H1 (cell line): Measurements from ENCODE around the gene C20orf202.

Source experiments
- JUND ChIP-seq: IDR thresholded peaks from 2 replicates; pipeline ENCODE4 v1.6.1; 2011; ENCODE audit warnings: mild to moderate bottlenecking, improper control_type of control experiment, low read length
- POLR2AphosphoS5 ChIP-seq: IDR thresholded peaks from 2 replicates; pipeline ENCODE4 v1.6.1; 2011; ENCODE audit warnings: low read depth, low read length
- TF ChIP-seq, protein P1 (sequence below), 3 experiments: IDR thresholded peaks; 1 replicate in 2 of 3; 2 replicates in 1 of 3; pipeline versions ENCODE4 v1.5.1 to v1.6.1; 2011; ENCODE audit warnings: low read length in 3 of 3, mild to moderate bottlenecking in 3 of 3, inconsistent platforms in 2 of 3, low read depth in 1 of 3, moderate library complexity in 1 of 3; ENCODE audit not compliant: insufficient read depth in 1 of 3; ENCODE audit errors: control extremely low read depth in 1 of 3

DNA sequence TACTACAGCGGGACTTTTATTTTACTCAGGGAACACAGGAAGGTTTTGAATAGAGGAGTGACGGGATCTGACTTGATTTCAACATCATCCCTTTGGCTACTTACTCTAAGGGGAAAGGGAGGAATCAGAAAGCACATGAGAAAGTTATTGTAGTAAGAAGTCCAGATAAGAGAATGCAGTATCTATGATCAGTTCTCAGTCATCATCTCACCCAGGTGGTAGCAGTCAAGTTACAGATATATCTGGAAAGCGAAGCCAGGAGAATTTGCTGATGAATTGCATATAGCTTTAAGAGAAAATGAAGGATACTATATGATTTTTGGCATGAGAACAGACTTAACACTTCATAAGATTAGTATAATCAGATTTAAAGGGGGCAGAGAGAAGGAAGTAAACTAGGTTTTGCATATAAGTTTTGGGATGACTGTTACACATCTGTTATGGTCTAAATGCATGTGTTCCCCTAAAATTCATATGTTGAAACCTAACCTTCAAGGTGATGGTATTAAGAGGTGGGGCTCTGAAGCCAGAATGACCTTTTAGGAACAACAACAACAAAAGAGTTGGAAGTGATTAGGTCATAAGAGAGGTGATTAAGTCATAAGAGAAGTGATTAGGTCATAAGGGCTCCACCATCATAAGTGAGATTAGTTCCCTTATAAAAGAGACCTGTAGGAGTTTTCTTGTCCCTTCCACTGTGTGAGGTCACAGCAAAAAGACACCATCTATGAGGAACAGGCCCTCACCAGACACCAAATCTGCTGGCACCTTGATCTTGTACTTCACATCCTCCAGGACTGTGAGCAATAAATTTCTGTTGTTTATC lies 29.2 kb downstream of the C20orf202 start:
- TF ChIP-seq JUND (no peak), POLR2AphosphoS5 (no peak)
- TF ChIP-seq, protein P1, sequence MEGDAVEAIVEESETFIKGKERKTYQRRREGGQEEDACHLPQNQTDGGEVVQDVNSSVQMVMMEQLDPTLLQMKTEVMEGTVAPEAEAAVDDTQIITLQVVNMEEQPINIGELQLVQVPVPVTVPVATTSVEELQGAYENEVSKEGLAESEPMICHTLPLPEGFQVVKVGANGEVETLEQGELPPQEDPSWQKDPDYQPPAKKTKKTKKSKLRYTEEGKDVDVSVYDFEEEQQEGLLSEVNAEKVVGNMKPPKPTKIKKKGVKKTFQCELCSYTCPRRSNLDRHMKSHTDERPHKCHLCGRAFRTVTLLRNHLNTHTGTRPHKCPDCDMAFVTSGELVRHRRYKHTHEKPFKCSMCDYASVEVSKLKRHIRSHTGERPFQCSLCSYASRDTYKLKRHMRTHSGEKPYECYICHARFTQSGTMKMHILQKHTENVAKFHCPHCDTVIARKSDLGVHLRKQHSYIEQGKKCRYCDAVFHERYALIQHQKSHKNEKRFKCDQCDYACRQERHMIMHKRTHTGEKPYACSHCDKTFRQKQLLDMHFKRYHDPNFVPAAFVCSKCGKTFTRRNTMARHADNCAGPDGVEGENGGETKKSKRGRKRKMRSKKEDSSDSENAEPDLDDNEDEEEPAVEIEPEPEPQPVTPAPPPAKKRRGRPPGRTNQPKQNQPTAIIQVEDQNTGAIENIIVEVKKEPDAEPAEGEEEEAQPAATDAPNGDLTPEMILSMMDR (IDR thresholded peaks at IDR 0.05; ENCODE audit: control extremely low read depth in 1 of 3, insufficient read depth in 1 of 3, low read depth in 1 of 3, low read length in 3 of 3): no peak
